ENCODE measurements around the gene MFAP3.

- TF ChIP-seq EZH2 (IDR thresholded peaks at IDR 0.05; ENCODE audit: borderline replicate concordance, low read depth, low read length, severe bottlenecking) (no peak), POLR2A (IDR thresholded peaks at IDR 0.05; ENCODE audit: low read depth, low read length) (no peak), CTCF (IDR thresholded peaks at IDR 0.05; ENCODE audit: extremely low read depth in 1 of 2, insufficient read depth in 1 of 2, low read depth in 1 of 2, low read length in 2 of 2) (peak; percentile 84 to 92), POLR2AphosphoS5 (IDR thresholded peaks at IDR 0.05; ENCODE audit: insufficient read depth, low read depth, low read length) (no peak), MYC (IDR thresholded peaks at IDR 0.05; ENCODE audit: low read depth, low read length) (no peak), MAX (IDR thresholded peaks at IDR 0.05; ENCODE audit: insufficient read depth, insufficient read length) (no peak), JUN (IDR thresholded peaks at IDR 0.05; ENCODE audit: borderline replicate concordance, insufficient read depth, insufficient read length, low read depth) (no peak)
Observed at GRCh38 chr5:154072414-154073171, 33.8 kb downstream of the MFAP3 start.
